HepG2 (cell line): Measurements from ENCODE around the gene LMNA. TPM values are rescaled to one million over a fixed set of nuclear protein-coding genes. Genes with fewer than 3 reads are reported as not detected.

Experiments
- BRCA1 ChIP-seq: sonication (generic); formaldehyde crosslinking; IDR thresholded peaks from 2 replicates; pipeline ENCODE4 v1.4.0; 2020; ENCODE audit warnings: missing genetic modification reagents
- HDAC6 ChIP-seq: fragments of 200-600 bp; sonication (generic); IDR thresholded peaks from 2 replicates; pipeline ENCODE4 v1.7.0; 2017; ENCODE audit warnings: mild to moderate bottlenecking, antibody characterized with exemption, low read length, low read depth
- KDM6A ChIP-seq: IDR thresholded peaks from 2 replicates; pipeline ENCODE4 v1.6.1; 2016; ENCODE audit warnings: low read depth
- KLF9 ChIP-seq: IDR thresholded peaks from 2 replicates; pipeline ENCODE4 v1.6.1; 2016; ENCODE audit warnings: low read depth
- MTF1 ChIP-seq: sonication (generic); formaldehyde crosslinking; IDR thresholded peaks from 2 replicates; pipeline ENCODE4 v1.5.0; 2020; ENCODE audit warnings: missing genetic modification reagents
- NAIF1 ChIP-seq: sonication (generic); formaldehyde crosslinking; IDR thresholded peaks from 2 replicates; pipeline ENCODE4 v1.5.0; 2020; ENCODE audit warnings: mild to moderate bottlenecking, missing genetic modification reagents, borderline replicate concordance
- NR2F6 ChIP-seq, 2 experiments: IDR thresholded peaks; 2 replicates each; pipeline ENCODE4 v1.6.1; 2016; ENCODE audit warnings: antibody characterized with exemption in 1 of 2, mild to moderate bottlenecking in 1 of 2
- POGZ ChIP-seq: sonication (generic); formaldehyde crosslinking; IDR thresholded peaks from 2 replicates; pipeline ENCODE4 v1.4.0; 2020; ENCODE audit warnings: mild to moderate bottlenecking, missing genetic modification reagents
- THYN1 ChIP-seq: sonication (generic); formaldehyde crosslinking; IDR thresholded peaks from 2 replicates; pipeline ENCODE4 v1.8.1; 2023; ENCODE audit warnings: low read depth, mild to moderate bottlenecking, moderate library complexity, missing genetic modification reagents, borderline replicate concordance
- U2AF2 ChIP-seq: fragments of 200-400 bp; formaldehyde crosslinking; IDR thresholded peaks from 2 replicates; pipeline ENCODE4 v1.6.1; 2017; ENCODE audit warnings: low read depth, mild to moderate bottlenecking, low read length
- ZBTB14 ChIP-seq: sonication (generic); formaldehyde crosslinking; IDR thresholded peaks from 2 replicates; pipeline ENCODE4 v1.4.0; 2020; ENCODE audit warnings: missing genetic modification reagents
- ZFY ChIP-seq: sonication (generic); formaldehyde crosslinking; IDR thresholded peaks from 2 replicates; pipeline ENCODE4 v1.4.0; 2020; ENCODE audit warnings: missing genetic modification reagents
- ZNF280B ChIP-seq: sonication (generic); formaldehyde crosslinking; IDR thresholded peaks from 2 replicates; pipeline ENCODE4 v1.5.0; 2020; ENCODE audit warnings: missing genetic modification reagents, mild to moderate bottlenecking, borderline replicate concordance
- ZNF296 ChIP-seq: sonication (generic); formaldehyde crosslinking; conservative IDR thresholded peaks from 2 replicates; pipeline ENCODE4 v1.5.0; 2020; ENCODE audit warnings: mild to moderate bottlenecking, missing genetic modification reagents
- ZNF3 ChIP-seq: IDR thresholded peaks from 2 replicates; pipeline ENCODE4 v1.7.0; 2017; ENCODE audit warnings: inconsistent platforms
- ZNF501 ChIP-seq: sonication (generic); formaldehyde crosslinking; IDR thresholded peaks from 2 replicates; pipeline ENCODE4 v1.5.1; 2020; ENCODE audit warnings: mild to moderate bottlenecking, moderate library complexity, missing genetic modification reagents
- polyA plus RNA-seq, 8 experiments: library from polyadenylated mRNA; depleted of rRNA in 3 of 8; stranded (reverse) in 7 of 8; unstranded in 1 of 8; fragments of >200 nt; fragmentation: Illumina TruSeq in 4 of 8; extraction: Trizol in 4 of 8; gene quantifications; 2 replicates each; pipeline versions ENCODE4 v1.2.1 to v1.2.3, GENCODE V29; 2011 to 2016; ENCODE audit warnings: low read depth in 4 of 8, missing spikeins in 1 of 8, mixed read lengths in 1 of 8; ENCODE audit not compliant: insufficient read depth in 1 of 8
- total RNA-seq, 5 experiments: library from RNA; depleted of rRNA; stranded (reverse); fragments of >200 nt; fragmentation: Illumina TruSeq; extraction: Trizol; gene quantifications; 2 replicates each; pipeline ENCODE4 v1.2.3, GENCODE V29; 2016; ENCODE audit warnings: low read depth in 1 of 5
- TF ChIP-seq, protein P1 (sequence below): sonication (generic); formaldehyde crosslinking; IDR thresholded peaks from 2 replicates; pipeline ENCODE4 v1.4.0; 2020; ENCODE audit warnings: missing genetic modification reagents, borderline replicate concordance
- TF ChIP-seq, protein P2 (sequence below): sonication (generic); formaldehyde crosslinking; IDR thresholded peaks from 2 replicates; pipeline ENCODE4 v1.9.0; 2021; ENCODE audit warnings: missing genetic modification reagents, borderline replicate concordance
- TF ChIP-seq, protein P3 (sequence below): sonication (generic); formaldehyde crosslinking; IDR thresholded peaks from 2 replicates; pipeline ENCODE4 v1.5.0; 2020; ENCODE audit warnings: mild to moderate bottlenecking, missing genetic modification reagents

Gene LMNA
- total and polyA plus RNA-seq, 2 of the 13 experiments (the other 11 are each of a cell fraction or from before 2014, with no cell fraction given), result 107 to 225 TPM

- TF ChIP-seq, protein P1, sequence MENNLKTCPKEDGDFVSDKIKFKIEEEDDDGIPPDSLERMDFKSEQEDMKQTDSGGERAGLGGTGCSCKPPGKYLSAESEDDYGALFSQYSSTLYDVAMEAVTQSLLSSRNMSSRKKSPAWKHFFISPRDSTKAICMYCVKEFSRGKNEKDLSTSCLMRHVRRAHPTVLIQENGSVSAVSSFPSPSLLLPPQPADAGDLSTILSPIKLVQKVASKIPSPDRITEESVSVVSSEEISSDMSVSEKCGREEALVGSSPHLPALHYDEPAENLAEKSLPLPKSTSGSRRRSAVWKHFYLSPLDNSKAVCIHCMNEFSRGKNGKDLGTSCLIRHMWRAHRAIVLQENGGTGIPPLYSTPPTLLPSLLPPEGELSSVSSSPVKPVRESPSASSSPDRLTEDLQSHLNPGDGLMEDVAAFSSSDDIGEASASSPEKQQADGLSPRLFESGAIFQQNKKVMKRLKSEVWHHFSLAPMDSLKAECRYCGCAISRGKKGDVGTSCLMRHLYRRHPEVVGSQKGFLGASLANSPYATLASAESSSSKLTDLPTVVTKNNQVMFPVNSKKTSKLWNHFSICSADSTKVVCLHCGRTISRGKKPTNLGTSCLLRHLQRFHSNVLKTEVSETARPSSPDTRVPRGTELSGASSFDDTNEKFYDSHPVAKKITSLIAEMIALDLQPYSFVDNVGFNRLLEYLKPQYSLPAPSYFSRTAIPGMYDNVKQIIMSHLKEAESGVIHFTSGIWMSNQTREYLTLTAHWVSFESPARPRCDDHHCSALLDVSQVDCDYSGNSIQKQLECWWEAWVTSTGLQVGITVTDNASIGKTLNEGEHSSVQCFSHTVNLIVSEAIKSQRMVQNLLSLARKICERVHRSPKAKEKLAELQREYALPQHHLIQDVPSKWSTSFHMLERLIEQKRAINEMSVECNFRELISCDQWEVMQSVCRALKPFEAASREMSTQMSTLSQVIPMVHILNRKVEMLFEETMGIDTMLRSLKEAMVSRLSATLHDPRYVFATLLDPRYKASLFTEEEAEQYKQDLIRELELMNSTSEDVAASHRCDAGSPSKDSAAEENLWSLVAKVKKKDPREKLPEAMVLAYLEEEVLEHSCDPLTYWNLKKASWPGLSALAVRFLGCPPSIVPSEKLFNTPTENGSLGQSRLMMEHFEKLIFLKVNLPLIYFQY (CRISPR knock-in tag), result no peak
- peak; percentile 46; the same call in 1 of the 2 replicates for TF ChIP-seq ZNF501 (CRISPR knock-in tag)
- TF ChIP-seq ZFY (CRISPR knock-in tag), result no peak; the same call in 1 of the 2 replicates
- TF ChIP-seq NAIF1, result no peak
- no peak for TF ChIP-seq HDAC6
- no peak for TF ChIP-seq POGZ
- TF ChIP-seq, protein P2, sequence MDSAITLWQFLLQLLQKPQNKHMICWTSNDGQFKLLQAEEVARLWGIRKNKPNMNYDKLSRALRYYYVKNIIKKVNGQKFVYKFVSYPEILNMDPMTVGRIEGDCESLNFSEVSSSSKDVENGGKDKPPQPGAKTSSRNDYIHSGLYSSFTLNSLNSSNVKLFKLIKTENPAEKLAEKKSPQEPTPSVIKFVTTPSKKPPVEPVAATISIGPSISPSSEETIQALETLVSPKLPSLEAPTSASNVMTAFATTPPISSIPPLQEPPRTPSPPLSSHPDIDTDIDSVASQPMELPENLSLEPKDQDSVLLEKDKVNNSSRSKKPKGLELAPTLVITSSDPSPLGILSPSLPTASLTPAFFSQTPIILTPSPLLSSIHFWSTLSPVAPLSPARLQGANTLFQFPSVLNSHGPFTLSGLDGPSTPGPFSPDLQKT (CRISPR knock-in tag), result no peak
- TF ChIP-seq KDM6A, result no peak
- TF ChIP-seq KLF9 (CRISPR knock-in tag), result no peak
- no peak; the same call in 1 of the 2 replicates for TF ChIP-seq ZNF280B (CRISPR knock-in tag)
- TF ChIP-seq, protein P3, sequence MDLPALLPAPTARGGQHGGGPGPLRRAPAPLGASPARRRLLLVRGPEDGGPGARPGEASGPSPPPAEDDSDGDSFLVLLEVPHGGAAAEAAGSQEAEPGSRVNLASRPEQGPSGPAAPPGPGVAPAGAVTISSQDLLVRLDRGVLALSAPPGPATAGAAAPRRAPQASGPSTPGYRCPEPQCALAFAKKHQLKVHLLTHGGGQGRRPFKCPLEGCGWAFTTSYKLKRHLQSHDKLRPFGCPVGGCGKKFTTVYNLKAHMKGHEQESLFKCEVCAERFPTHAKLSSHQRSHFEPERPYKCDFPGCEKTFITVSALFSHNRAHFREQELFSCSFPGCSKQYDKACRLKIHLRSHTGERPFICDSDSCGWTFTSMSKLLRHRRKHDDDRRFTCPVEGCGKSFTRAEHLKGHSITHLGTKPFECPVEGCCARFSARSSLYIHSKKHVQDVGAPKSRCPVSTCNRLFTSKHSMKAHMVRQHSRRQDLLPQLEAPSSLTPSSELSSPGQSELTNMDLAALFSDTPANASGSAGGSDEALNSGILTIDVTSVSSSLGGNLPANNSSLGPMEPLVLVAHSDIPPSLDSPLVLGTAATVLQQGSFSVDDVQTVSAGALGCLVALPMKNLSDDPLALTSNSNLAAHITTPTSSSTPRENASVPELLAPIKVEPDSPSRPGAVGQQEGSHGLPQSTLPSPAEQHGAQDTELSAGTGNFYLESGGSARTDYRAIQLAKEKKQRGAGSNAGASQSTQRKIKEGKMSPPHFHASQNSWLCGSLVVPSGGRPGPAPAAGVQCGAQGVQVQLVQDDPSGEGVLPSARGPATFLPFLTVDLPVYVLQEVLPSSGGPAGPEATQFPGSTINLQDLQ (CRISPR knock-in tag), result no peak
- TF ChIP-seq ZNF296 (CRISPR knock-in tag), result no peak
- no peak for TF ChIP-seq U2AF2
- TF ChIP-seq MTF1 (CRISPR knock-in tag), result no peak
- no peak for TF ChIP-seq THYN1 (CRISPR knock-in tag)
- no peak for TF ChIP-seq ZBTB14
- TF ChIP-seq BRCA1 (CRISPR knock-in tag), result no peak
- no peak for TF ChIP-seq ZNF3 (CRISPR knock-in tag)
- TF ChIP-seq NR2F6 (IDR thresholded peaks at IDR 0.05), result no peak
- peak; percentile 49; the same call in 1 of the 2 replicates for TF ChIP-seq NR2F6 (CRISPR knock-in tag; IDR thresholded peaks at IDR 0.05)
Measured at GRCh38 chr1:156096640-156097391, 17.7 kb upstream of the LMNA start (continued).
